Medulla oblongata (tissue), 1 donor: Measurements from ENCODE around the gene PPP1R1B.

ENCODE experiments used
- DNase-seq: peaks from one replicate; pipeline ENCODE4 v3.0.0-alpha.2; 2015; ENCODE audit errors: extremely low spot score

The PPP1R1B gene

GRCh38 chr17:39652587-39653315 lies 26.0 kb downstream of the PPP1R1B start:
- peak; percentile 89 for DNase-seq

GRCh38 chr17:39653316-39653661 lies 26.5 kb downstream of the PPP1R1B start:
- no peak for DNase-seq

GRCh38 chr17:39653662-39654331 lies 27.0 kb downstream of the PPP1R1B start:
- peak; percentile 84 for DNase-seq

GRCh38 chr17:39655105-39655504 lies 28.4 kb downstream of the PPP1R1B start:
- DNase-seq, result no peak

- DNase-seq, result no peak
Observed at GRCh38 chr17:39658346-39658745, 31.6 kb downstream of the PPP1R1B start.

GRCh38 chr17:39658760-39659159 lies 32.0 kb downstream of the PPP1R1B start:
- DNase-seq, result no peak

GRCh38 chr17:39659279-39660010 lies 32.7 kb downstream of the PPP1R1B start:
- DNase-seq, result peak; percentile 56

GRCh38 chr17:39660011-39660360 lies 33.2 kb downstream of the PPP1R1B start:
- DNase-seq, result no peak

- no peak for DNase-seq
Observed at GRCh38 chr17:39660397-39661385, 33.9 kb downstream of the PPP1R1B start.

- no peak for DNase-seq
Observed at GRCh38 chr17:39661744-39662541, 35.2 kb downstream of the PPP1R1B start.

- no peak for DNase-seq
Observed at GRCh38 chr17:39662551-39663339, 36.0 kb downstream of the PPP1R1B start.

- no peak for DNase-seq
Observed at GRCh38 chr17:39663340-39663687, 36.6 kb downstream of the PPP1R1B start.

- no peak for DNase-seq
Observed at GRCh38 chr17:39663688-39664580, 37.2 kb downstream of the PPP1R1B start.

- no peak for DNase-seq
Observed at GRCh38 chr17:39664581-39665561, 38.1 kb downstream of the PPP1R1B start, which contains the start of gene TCAP. Gene TCAP, plus strand, starts transcription at chr17:39665349. Its CDS starts 11 bp downstream, at chr17:39665360.

GRCh38 chr17:39665642-39666224 lies 39.0 kb downstream of the PPP1R1B start:
- DNase-seq, result peak; percentile 43

GRCh38 chr17:39666231-39666600 lies 39.5 kb downstream of the PPP1R1B start:
- peak; percentile 35 for DNase-seq

GRCh38 chr17:39666601-39667261 lies 40.0 kb downstream of the PPP1R1B start:
- peak; percentile 60 for DNase-seq
